Measurements from ENCODE around the gene BANF2.

DNA sequence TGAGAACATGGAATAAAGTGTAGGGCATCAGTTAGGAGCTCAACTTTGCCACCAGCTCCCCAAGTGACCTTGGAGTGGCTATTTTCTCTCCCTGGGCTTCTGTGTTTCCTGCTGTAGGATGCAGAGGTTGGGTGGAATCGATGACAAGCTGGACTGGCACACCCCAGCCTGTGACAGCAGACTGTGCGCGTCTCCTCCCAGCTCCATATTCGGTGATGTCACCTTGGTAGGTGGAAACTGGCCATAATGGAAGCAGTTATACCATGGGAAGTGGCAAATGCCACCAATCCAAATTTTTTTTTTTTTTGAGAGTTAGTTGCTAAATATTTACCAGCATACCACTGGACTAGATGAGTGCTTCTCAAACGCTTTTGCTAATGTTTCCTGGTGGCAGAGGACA is 85.2 kb downstream of the BANF2 start:
- TF ChIP-seq, protein P1, sequence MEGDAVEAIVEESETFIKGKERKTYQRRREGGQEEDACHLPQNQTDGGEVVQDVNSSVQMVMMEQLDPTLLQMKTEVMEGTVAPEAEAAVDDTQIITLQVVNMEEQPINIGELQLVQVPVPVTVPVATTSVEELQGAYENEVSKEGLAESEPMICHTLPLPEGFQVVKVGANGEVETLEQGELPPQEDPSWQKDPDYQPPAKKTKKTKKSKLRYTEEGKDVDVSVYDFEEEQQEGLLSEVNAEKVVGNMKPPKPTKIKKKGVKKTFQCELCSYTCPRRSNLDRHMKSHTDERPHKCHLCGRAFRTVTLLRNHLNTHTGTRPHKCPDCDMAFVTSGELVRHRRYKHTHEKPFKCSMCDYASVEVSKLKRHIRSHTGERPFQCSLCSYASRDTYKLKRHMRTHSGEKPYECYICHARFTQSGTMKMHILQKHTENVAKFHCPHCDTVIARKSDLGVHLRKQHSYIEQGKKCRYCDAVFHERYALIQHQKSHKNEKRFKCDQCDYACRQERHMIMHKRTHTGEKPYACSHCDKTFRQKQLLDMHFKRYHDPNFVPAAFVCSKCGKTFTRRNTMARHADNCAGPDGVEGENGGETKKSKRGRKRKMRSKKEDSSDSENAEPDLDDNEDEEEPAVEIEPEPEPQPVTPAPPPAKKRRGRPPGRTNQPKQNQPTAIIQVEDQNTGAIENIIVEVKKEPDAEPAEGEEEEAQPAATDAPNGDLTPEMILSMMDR (IDR thresholded peaks at IDR 0.05; ENCODE audit: low read depth, low read length): no peak
- TF ChIP-seq POLR2A (IDR thresholded peaks at IDR 0.05; ENCODE audit: extremely low read depth, insufficient read length) (no peak), MYC (IDR thresholded peaks at IDR 0.05; ENCODE audit: low read depth, low read length) (no peak), MAX (IDR thresholded peaks at IDR 0.05; ENCODE audit: low read depth, low read length) (no peak)
